CD4-positive, alpha-beta T cell treated with Interleukin-4 for 4 hours (primary cell): ENCODE measurements around the gene SYNDIG1.
"Not testable (repeated sequence)": the region's sequence is repeated elsewhere in the genome, so short reads cannot be mapped to it uniquely, and the experiment has no call there.

ENCODE experiments used
- DNase-seq: peaks from one replicate; pipeline ENCODE4 v3.0.0-alpha.2; 2020

SYNDIG1 gene

DNA sequence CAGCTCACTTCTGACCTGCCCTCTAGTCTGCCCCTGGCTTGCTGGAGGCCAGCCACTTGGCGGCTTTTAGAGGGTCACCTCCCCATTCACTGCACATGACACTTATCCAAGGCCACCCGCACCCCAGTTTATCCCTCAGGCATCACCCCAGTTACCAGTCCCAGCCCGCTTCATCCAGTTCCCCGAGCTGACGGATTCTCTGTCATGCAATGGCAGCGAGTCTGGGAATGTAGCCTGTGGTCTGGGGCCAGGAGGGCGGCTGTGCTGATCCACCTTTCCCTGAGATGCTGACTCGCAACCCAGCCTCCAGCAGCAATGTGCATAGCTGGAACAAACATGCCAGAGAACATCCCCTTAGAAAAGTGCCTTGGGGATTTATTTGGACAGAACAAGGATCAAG lies 25.8 kb downstream of the SYNDIG1 start:
- DNase-seq, result no peak

DNA sequence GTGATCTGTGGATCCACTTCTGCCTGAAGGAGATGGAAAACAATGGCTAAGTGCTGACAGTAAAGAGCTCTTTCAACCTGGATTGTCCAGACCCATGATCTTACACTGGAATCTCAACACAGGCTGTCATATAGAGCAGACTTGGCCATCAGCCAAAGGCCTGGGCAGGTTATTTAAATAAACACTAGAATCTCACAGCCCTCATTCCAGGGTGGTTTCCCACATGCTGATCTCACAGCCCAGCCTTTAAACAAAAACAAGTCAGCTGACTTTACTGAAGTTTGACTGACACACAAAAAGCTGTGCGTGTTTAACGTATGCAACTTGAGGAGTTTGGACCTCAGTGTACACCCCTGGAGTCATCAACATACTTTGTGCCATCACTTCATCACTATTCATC lies 28.4 kb downstream of the SYNDIG1 start:
- DNase-seq, result no peak

DNA sequence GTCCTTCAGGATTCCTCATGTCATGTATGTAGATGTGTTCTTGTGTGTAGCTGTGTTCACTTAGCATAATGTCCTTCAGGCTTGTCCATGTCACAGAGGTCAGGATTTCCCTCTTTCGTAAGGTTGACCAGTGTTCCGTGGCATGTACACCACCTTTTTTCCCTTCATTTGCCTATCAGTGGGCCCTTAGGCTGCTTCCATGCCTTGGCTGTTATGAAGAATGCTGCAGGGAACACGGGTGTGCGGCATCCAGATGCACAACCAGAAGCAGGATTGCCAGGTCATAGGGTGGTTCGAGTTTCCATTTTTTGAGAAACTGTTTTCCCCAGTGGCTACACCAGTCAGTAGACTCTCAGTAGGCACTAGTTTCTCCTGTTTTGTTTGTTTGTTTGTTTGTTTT lies 29.2 kb downstream of the SYNDIG1 start:
- DNase-seq, result no peak

DNA sequence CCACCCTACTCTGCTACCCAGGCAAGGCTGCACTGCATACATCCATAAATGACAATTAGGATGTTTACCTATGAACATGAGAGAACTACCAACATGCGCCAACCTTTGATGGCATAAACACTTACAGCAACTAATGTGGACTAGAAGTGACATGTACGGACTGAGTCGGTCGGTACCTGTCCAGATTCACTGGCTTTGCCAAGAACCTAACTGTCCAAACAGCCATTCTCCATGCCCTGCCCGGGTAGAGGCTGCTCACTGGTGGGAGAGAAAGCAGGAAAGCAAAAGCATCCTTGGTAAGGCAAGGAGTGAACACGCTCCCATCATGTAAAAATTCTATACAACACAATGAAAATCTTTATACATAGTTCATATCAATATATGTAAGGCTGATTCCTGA lies 30.0 kb downstream of the SYNDIG1 start:
- DNase-seq, result no peak

DNA sequence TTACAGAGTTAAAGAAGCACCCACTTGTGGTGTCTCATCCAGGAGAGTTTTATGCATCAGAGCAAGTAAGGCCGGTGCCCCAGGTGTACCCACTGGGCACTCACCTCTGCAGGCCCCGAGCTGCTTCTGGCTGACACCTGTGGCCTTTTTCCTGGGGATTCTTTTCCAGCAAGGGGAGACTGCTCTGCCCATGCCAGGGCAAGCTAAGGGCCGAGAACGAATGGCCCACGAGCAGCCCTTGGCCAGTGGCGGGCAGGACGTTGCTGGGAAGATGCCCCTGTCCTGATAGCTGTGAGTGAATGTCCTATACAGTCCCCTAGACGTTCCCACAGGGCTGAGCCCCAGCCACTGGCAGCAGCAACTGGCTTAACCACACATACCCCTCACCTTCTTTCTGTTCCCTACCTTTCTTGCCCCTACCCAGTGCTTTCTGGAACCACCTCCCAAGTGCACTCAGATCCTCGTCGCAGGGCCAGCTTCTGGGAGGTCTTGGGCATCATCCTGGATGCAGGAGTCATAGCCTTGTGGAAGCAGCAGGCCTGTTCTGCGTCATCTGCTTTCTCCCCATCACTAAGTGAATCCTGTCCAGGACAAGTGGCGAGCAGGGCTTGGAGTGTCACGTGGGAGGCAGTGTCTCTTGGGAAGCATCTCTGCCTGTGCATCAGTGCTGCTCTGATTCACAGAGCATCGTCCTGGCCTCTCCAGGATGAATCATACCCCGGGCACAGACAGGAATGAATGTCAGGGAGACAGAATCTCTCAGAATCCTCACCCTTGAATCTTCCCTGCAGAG lies 32.5 kb downstream of the SYNDIG1 start:
- DNase-seq, result no peak

DNA sequence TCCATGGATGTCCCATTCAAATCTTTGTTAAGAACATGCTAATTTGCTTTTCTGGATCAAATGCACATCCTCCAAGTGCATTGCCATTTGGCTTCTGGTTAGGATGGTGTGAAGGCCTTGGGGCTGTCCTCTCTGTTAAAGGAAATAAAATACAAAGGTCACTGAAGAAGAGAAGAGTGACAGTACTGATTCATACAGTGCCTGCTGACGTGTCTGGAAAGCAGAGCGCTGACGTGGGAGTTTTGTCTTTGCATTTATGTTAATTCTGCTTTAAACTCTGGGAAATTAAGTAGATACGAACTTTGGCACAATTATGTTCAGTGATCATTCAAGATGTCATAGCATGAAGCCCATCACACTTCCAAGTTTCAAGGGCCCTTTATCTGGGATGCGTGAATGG lies 33.2 kb downstream of the SYNDIG1 start:
- no peak for DNase-seq

DNA sequence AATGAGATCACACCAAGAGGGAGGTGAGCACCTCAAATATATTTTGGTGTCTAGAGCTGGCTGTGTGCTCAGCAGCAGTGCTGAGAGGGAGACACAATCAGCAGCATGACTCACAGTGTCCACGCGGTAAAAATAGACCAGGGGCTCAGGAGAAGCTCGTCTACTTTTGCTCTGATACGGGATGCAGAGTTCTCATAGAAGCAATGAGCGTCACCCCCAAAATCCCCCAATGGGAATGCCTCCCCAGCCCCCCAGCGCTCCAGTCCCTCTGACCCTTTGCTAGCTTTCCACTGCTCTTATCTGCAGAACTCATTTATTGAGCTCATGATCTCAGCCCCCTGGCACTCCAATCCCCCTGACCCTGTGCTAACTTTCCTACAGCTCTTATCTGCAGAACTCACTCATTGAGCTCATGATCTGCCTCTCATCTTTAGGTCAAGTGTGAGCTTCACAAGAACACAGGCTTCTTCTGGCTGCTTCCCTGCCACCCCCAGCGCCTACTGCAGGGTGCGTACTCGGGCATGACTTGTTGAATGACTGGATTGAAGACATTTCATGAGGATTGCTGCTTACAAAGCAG lies 34.0 kb downstream of the SYNDIG1 start:
- DNase-seq, result no peak

DNA sequence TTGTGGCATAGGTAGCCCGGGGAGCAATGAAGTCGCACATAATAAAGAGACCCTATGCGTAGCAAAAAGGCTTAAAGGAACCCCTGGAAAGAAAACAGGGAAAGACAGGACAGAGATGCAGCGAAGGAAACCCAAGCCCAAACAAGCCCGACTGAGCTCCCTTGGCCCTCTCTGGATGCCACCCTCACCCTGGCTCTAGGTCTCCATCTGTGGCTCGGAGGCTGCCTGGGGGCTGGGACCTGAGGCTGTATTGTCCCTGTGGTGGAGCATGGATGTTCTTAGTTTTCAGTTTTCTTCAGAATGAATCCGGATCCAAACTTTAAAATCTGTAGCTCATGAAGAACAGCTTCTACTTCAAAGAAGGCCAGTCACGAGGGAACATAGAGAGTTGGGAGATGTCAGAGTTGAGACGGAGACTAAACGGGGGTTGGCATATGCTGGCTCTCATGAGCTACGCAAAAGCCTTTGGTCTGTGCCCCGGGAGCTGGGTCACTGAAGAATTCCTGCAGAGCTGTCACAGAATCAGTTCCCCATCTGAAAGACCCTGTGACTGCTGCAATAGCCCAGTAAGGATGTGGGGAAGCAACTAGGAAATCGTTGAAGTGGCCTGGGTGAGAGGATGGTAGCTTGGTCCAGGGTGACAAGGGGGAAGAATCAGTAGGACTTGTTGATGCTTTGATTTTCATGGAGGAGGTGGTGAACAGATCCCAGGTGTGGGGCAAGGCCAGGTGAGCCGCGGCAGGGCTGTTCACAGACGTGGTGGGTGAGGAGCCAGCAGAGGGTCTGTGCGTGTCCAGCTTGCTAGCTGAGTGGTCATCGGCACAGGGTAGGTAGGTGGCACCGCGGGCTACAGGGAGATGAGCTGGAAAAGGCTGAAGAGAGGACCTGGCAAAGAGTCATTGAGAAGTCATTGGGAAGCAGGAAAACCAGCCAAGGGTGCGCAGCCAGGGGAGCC lies 35.2 kb downstream of the SYNDIG1 start:
- no peak for DNase-seq

DNA sequence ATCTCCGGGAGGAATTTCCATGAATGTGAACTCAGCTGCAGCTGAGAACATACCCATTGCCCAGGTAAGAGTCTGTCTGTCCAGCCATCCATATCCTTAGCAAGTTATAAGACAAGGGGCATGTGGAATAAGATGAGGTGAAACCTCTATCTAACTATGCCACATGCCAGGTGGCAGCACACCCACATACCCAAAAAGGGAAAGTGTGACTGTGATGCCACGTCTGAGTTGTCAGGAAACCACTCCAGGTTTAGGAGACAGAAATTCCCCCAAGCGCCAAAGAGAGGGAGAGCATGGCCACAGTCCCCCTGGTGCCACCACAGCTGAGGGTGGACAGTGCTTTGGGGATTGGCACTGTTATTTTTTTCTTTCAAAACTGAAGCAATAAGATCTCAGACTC lies 36.7 kb downstream of the SYNDIG1 start:
- no peak for DNase-seq

DNA sequence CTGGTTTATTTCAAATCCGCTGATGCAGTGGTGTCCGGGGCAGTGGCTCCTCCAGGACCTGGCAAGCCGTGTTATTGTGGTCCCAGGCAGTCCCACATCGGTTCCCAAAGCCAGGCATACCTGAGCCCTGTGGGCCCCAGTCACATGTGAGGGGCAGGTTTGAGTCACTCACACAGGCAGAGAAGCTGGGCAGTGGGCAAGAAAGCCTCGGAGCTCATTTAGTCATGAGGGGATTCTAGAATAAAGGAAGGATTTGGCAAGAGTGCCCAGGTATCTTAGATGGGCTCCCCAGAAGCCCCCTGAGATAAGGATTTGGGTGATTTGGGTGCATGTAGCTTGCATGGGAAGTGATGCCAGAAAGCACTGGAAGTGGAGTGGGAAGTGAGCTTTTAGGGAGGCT lies 37.3 kb downstream of the SYNDIG1 start:
- no peak for DNase-seq

DNA sequence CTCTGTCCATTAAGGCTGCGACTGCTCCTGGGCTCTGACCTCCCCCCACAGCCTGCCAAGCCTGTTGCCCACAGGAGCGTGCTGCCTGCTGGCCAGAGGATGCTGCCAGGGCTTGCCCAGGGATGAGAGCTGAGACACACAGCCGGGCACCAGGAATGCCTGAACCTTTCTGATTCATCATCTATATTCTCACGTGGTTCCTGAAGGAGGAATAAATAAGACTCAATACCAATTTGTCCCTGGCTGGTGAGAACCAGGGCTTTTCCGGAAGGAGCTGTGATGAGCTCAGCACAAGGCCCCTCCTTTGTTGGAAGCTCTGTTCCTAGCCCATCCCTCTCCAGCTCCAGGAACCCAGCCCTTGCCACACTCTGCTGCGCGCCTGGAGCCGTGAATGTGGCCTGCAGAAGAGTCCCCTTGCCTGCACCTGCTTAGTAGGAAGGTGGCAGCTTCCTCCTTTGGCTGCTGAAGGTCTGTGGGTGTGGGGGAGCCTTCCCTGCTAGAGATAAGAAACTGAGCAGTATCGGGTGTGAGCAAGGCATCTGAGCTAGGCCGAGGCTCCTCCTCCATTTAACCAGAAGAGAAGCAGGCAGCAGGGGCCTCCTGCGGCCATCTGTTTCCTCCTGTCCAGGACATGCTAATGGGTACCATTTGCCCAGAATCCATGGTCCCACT lies 37.9 kb downstream of the SYNDIG1 start:
- DNase-seq, result no peak

DNA sequence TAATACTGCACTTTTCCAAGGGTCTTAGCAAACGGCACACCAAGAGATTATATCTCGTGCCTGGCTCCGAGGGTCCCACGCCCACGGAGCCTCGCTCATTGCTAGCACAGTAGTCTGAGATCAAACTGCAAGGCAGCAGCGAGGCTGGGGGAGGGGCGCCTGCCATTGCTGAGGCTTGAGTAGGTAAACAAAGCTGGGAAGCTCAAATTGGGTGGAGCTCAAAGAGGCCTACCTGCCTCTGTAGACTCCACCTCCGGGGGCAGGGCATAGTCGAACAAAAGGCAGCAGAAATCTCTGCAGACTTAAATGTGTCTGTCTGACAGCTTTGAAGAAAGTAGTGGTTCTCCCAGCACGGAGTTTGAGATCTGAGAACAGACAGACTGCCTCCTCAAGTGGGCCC lies 43.0 kb downstream of the SYNDIG1 start:
- not testable (repeated sequence) for DNase-seq

DNA sequence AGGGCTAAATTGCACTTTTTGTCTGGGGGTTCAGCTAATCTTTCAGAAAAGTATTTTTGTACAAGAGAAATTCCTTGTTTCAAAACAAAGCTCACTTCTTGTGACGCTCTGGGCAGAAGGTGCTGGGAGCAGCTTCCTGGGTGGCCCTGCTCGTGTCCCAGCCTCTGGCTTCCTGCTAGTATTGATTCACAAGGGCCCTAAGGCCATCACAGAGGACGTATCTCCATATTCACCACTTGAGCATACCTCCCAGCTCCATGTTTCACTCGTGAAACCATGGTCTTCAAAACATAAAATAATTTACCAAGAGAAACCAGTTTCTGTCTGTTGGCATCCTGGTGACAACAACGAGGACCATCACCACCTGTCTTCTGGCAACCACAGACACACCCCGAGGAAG lies 49.1 kb downstream of the SYNDIG1 start:
- no peak for DNase-seq

DNA sequence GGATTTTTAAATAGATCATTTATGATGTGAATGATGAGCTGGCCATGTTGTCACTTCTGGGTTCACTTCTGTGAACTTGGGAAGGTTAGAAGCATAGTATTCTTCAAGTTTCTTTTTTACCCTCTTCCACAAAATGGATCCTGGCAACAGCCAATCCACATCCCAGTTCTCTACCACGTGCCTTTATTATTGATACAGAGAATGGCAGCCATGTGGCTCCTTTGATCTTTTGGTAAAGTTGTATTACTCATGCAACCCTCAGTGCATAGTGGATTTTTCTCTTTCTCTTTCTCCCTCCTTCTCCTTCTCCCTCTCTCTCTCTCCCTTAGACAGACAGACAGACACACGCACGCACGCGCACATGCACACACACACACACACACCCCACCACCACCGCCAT lies 50.0 kb downstream of the SYNDIG1 start:
- no peak for DNase-seq

DNA sequence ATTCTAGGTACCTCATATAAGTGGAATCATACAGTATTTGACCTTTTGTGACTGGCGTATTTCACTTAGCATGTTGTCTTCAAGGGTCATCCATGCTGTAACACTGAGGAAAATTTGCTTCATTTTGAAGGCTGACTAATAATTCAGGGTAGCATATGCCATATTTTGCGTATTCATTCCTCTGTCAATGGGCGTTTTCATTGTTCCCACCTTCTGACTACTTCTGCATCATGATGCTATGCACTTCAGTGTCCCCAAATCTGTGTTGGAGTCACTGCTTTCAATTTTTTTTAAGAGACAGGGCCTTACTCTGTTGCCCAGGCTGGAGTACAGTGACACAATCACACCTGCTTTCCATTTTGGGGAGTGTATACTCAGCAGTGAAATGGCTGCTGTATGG lies 51.6 kb downstream of the SYNDIG1 start:
- no peak for DNase-seq

DNA sequence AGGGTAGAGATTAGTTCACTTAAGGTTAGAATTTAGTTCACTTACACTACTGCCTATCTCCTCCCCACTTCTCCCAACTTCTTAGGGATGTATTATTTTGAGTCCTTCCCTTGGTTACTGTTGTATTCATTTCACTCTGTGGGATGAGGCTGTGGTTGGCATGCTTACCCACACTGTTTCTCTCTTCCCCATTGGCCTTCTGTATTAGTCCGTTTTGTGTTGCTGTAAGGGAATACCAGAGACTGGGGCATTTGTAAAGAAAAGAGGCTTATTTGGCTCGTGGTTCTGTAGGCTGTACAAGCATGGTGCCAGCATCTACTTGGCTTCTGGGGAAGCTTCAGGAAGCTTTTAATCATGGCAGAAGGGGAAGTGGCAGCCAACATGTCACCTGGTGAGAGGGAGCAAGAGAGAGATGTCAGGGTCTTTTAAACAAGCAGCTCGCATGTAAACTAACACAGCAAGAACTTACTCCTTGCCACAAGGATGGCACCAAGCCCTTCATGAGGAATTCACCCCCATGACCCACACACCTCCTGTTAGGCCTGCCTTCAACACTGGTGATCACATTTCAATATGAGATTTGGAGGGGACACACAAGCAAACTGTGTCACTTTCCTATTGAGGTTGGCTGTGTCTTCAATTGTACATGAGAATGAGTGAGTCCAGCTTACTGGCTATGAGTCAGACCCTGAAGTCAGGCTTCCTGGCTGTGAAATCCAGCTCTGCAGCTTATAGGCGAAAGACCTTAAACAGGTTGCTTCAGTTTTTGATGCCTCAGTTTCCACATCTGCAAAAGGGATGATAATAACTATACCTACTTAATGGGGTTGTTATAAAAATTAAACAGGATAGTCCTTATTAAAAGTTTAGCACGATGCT lies 53.3 kb downstream of the SYNDIG1 start:
- DNase-seq, result no peak

DNA sequence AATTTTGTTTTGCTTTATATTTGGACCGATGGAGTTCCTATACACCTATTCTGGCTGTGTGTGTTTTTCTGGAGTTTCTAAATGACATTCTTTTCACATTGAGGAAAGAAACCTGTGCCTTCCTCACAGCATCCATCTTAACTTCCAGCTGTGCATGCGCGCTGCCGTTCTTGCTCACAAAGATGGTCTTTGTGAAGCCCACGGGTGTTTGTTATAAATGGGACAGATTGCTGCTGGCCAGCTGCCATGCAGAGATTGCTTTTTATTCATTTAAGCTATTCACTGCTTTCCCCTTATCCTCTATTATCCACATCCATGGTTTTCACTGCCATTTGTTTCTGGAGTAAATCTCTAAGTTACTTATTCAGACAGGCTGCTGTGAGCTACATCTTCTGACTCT lies 54.2 kb downstream of the SYNDIG1 start:
- DNase-seq, result no peak

DNA sequence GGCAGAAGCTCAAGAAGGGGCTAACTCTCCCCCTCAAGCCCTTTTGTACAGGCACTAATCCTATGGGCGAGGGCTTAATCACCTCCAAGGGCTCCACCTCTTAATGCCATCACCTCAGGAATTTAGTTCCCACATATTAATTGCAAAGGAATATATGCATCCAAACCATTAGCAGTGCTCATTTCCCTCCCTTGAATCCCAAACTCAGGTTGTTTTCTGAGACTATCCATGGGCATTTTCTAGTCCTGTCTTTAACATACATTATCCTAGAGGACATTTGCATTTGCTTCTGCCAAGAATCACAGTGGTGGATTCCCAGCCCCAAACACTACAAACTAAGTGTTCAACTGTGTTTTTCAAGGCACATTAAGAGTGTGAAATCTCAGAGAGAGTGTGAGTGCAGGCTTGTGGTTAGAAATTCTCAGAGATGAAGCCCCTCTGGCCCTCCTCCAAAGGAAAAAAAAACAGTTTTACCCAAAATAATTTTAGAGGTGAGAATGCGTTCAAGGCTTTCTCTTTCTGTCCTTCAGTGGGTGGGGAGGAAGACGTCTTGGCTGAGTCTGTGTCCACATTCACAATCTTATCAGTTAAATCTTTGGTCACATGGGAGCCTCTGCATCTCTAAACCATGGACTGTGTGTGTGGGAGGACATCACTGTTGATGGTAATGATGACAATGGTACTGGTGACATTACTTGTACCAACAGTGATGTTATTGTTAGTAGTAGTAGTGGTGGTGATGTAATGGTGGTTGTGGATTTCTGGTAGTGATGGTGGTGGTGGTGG lies 59.3 kb downstream of the SYNDIG1 start:
- DNase-seq, result no peak

DNA sequence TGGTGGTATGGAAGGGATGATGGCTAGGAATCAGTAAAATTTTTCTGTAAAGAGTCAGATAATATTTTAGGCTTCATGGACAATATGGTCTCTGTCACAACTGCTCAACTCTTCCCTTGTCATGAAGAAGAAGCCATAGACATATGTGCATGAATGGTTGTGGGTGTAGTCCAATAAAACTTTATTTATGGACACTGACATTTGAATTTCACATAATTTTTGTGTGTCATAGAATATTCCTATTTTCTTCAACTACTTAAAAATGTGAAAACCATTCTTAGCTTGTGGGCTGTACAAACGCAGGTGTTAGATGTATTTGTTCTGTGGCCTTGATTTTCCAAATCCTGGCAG lies 59.9 kb downstream of the SYNDIG1 start:
- DNase-seq, result no peak

DNA sequence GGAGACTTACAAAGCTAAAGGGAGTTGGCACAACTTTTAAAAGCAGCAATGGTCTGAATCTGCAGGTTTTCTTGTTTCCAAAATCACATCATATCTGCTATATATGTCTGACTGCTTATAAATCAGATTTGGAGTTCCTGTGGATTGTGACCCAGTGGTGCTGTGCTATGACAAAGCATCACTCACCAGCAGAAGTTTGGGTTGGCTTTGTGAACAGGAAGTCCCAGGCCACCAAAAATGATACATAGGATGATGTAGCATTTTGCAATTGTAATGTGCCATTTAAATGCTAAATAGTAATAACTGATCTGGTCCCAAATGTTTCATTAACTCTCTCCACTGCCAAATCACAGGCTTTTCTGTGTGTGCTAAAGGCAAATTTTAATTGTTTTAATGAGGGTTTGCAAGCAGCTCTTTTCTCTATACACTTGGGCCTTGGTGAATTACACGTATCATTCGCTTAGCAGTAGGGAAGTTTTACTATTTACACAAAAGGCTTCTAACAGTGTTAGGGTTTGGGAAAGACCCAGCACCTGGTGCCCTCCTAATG lies 60.8 kb downstream of the SYNDIG1 start:
- DNase-seq, result no peak

DNA sequence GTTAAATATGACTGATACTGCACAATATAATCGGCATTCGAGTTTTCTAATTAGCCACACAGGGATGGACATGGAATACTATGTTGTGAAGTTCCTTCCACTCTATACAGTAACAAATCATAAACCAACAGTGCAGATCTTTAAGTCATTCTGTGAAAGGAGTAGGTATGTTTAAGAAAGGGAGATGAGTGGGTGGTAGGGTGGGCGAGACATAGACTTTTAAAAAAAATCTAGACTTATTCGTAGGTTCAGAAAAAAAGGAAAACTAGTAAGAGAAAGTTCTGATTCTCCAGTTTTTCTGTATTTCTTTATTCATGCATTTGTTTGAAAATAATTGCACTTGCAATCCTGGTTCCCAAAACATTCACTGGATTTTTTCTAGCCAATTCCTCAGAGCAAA lies 61.8 kb downstream of the SYNDIG1 start:
- no peak for DNase-seq
